Caco-2 (cell line): ENCODE measurements around the gene ECHS1. TPM values are rescaled to one million over a fixed set of nuclear protein-coding genes. Genes with fewer than 3 reads are reported as not detected.

ENCODE experiments used
- BruUV-seq: library from RNA; stranded (reverse); fragments of 400-500 nt; replicated peaks from 2 replicates; lab custom pipeline; 2021; lab: Mats Ljungman, UMichigan
- CTCF ChIA-PET: fragments of 300-600 bp; sonication (Branson Sonifier 250); formaldehyde crosslinking; loops from one replicate; lab custom pipeline; 2022; ENCODE audit warnings: antibody characterized with exemption; lab: Charles Lee
- POLR2A ChIA-PET: fragments of 300-600 bp; sonication (Branson Sonifier 250); formaldehyde crosslinking; loops from one replicate; lab custom pipeline; 2022; ENCODE audit warnings: antibody characterized with exemption; lab: Charles Lee
- DNase-seq, 2 experiments: peaks; one replicate each; pipeline versions ENCODE4 v3.0.0 to v3.0.0-alpha.2; 2020 to 2022
- H3K27me3 ChIP-seq: replicated peaks from 2 replicates; pipeline ENCODE4 v1.6.0; 2011; ENCODE audit warnings: low read length; ENCODE audit not compliant: control insufficient read depth, insufficient read depth
- H3K36me3 ChIP-seq: 2 replicates; pipeline ENCODE4 v1.5.1; 2011; ENCODE audit warnings: low read length; ENCODE audit not compliant: control insufficient read depth, insufficient read depth
- H3K4me1 ChIP-seq: fragments of 250-450 bp; sonication (Bioruptor Pico); 2 replicates; pipeline ENCODE4 v1.5.1; 2020; ENCODE audit warnings: mild to moderate bottlenecking
- H3K4me3 ChIP-seq: 2 replicates; pipeline ENCODE4 v1.5.1; 2011; ENCODE audit warnings: low read depth, mild to moderate bottlenecking, control low read depth, low read length
- H3K9me3 ChIP-seq: fragments of 250-450 bp; sonication (Bioruptor Pico); 2 replicates; pipeline ENCODE4 v1.5.1; 2020; ENCODE audit warnings: mild to moderate bottlenecking, moderate library complexity
- H3K27ac Mint-ChIP-seq: one replicate; pipeline ENCODE4 v1.8.0; 2022; ENCODE audit warnings: mixed read lengths; ENCODE audit not compliant: unreplicated experiment
- H3K27me3 Mint-ChIP-seq: one replicate; pipeline ENCODE4 v1.8.0; 2022; ENCODE audit warnings: mixed read lengths; ENCODE audit not compliant: insufficient read depth, unreplicated experiment
- H3K36me3 Mint-ChIP-seq: one replicate; pipeline ENCODE4 v1.8.0; 2022; ENCODE audit warnings: mild to moderate bottlenecking, mixed read lengths; ENCODE audit not compliant: insufficient read depth, unreplicated experiment
- H3K4me1 Mint-ChIP-seq: one replicate; pipeline ENCODE4 v1.8.0; 2022; ENCODE audit warnings: low read depth, mixed read lengths; ENCODE audit not compliant: unreplicated experiment
- H3K4me3 Mint-ChIP-seq: one replicate; pipeline ENCODE4 v1.8.0; 2022; ENCODE audit warnings: mild to moderate bottlenecking, moderate library complexity, mixed read lengths; ENCODE audit not compliant: unreplicated experiment
- H3K9me3 Mint-ChIP-seq: one replicate; pipeline ENCODE4 v1.8.0; 2022; ENCODE audit warnings: mixed read lengths; ENCODE audit not compliant: unreplicated experiment
- CTCF ChIP-seq, 2 experiments: fragments of 200-600 bp in 1 of 2; IDR thresholded peaks; 1 replicate in 1 of 2; 2 replicates in 1 of 2; pipeline versions ENCODE4 v1.5.1 to v1.8.0; 2011 to 2022; ENCODE audit warnings: antibody characterized with exemption in 1 of 2, control low read depth in 1 of 2, inconsistent platforms in 1 of 2, low read depth in 1 of 2, low read length in 1 of 2, mild to moderate bottlenecking in 1 of 2, moderate library complexity in 1 of 2; ENCODE audit not compliant: insufficient read depth in 1 of 2, severe bottlenecking in 1 of 2, unreplicated experiment in 1 of 2
- intact Hi-C: fragments of 100-400 bp; cut with micrococcal nuclease; formaldehyde crosslinking; loops from one replicate; pipeline ENCODE4 v1.10.0; 2022; ENCODE audit not compliant: unreplicated experiment
- total RNA-seq: library from RNA; stranded (reverse); gene quantifications from 2 replicates; pipeline ENCODE4 v1.2.3, GENCODE V29; 2022

Gene ECHS1
- total RNA-seq, 1 experiment from 2014 or later: 247 TPM

- H3K27ac Mint-ChIP-seq: no peak overlapping the region
These were observed 32.1 kb upstream of the ECHS1 start for GRCh38 chr10:133405272-133405671.

GRCh38 chr10:133403784-133404183 lies 30.6 kb upstream of the ECHS1 start:
- Mint-ChIP-seq H3K27ac (no peak overlapping the region), H3K27me3 (no peaks in the 10 kb centered on the region), H3K36me3 (peaks cover 85% of the 10 kb centered on the region), H3K4me1 (peaks cover 8% of the 10 kb centered on the region), H3K9me3 (peaks cover 3% of the 10 kb centered on the region), H3K4me3 (no peak overlapping the region)
- Histone ChIP-seq H3K4me1 (no peaks in the 10 kb centered on the region), H3K4me3 (no peak overlapping the region), H3K9me3 (no peaks in the 10 kb centered on the region), H3K27me3 (no peaks in the 10 kb centered on the region), H3K36me3 (peaks cover 3% of the 10 kb centered on the region)
- no TSS peak for BruUV-seq
- no peak for TF ChIP-seq CTCF (IDR thresholded peaks at IDR 0.05; ENCODE audit: insufficient read depth in 1 of 2, low read depth in 1 of 2, low read length in 1 of 2, severe bottlenecking in 1 of 2, unreplicated experiment in 1 of 2)
- ChIA-PET POLR2A (no interaction called here), CTCF (no interaction called here)
- DNase-seq: no peak
- intact Hi-C loops: no loop called here

More at GRCh38 chr10:133405272-133405671, 32.1 kb upstream of the ECHS1 start:
- TF ChIP-seq CTCF (IDR thresholded peaks at IDR 0.05; ENCODE audit: insufficient read depth in 1 of 2, low read depth in 1 of 2, low read length in 1 of 2, severe bottlenecking in 1 of 2, unreplicated experiment in 1 of 2): no peak
- Histone ChIP-seq H3K4me3 (no peak overlapping the region), H3K27me3 (no peaks in the 10 kb centered on the region), H3K9me3 (peaks cover under 1% of the 10 kb centered on the region; the same call in 1 of the 2 replicates), H3K36me3 (peaks cover 7% of the 10 kb centered on the region), H3K4me1 (no peaks in the 10 kb centered on the region)
- Mint-ChIP-seq H3K4me1 (peaks cover 13% of the 10 kb centered on the region), H3K4me3 (no peak overlapping the region), H3K9me3 (peaks cover 18% of the 10 kb centered on the region), H3K36me3 (peaks cover 85% of the 10 kb centered on the region), H3K27me3 (no peaks in the 10 kb centered on the region)
- ChIA-PET POLR2A (no interaction called here), CTCF (no interaction called here)
- no TSS peak for BruUV-seq
- no peak for DNase-seq
- intact Hi-C loops: no loop called here

GRCh38 chr10:133403359-133403758 lies 30.2 kb upstream of the ECHS1 start:
- intact Hi-C loops: no loop called here
- CTCF ChIA-PET: no interaction called here
- no peaks in the 10 kb centered on the region for H3K27me3 ChIP-seq
- Mint-ChIP-seq H3K36me3 (peaks cover 85% of the 10 kb centered on the region), H3K27ac (no peak overlapping the region), H3K4me1 (peaks cover 7% of the 10 kb centered on the region), H3K9me3 (no peaks in the 10 kb centered on the region), H3K27me3 (no peaks in the 10 kb centered on the region), H3K4me3 (no peak overlapping the region)
- H3K4me1 ChIP-seq: no peaks in the 10 kb centered on the region
- no TSS peak for BruUV-seq
- POLR2A ChIA-PET: no interaction called here
- no peak overlapping the region for H3K4me3 ChIP-seq
- H3K36me3 ChIP-seq: peaks cover 3% of the 10 kb centered on the region
- TF ChIP-seq CTCF (IDR thresholded peaks at IDR 0.05; ENCODE audit: insufficient read depth in 1 of 2, low read depth in 1 of 2, low read length in 1 of 2, severe bottlenecking in 1 of 2, unreplicated experiment in 1 of 2): no peak
- no peaks in the 10 kb centered on the region for H3K9me3 ChIP-seq
- DNase-seq: no peak
